H9 (cell line): Measurements from ENCODE around the gene ACSL3. TPM values are rescaled to one million over a fixed set of nuclear protein-coding genes. Genes with fewer than 3 reads are reported as not detected.

Experiments
- DNase-seq: peaks from one replicate; pipeline ENCODE4 v3.0.0-alpha.2; 2017
- H2AFZ ChIP-seq: one replicate; pipeline ENCODE4 v1.6.1; 2013; ENCODE audit warnings: mild to moderate bottlenecking, low read length, control low read depth, moderate library complexity
- H2AK5ac ChIP-seq: 2 replicates; pipeline ENCODE4 v1.6.1; 2013; ENCODE audit warnings: low read length, control low read depth, mixed read lengths; ENCODE audit not compliant: insufficient read length
- H2BK120ac ChIP-seq: one replicate; pipeline ENCODE4 v1.6.1; 2013; ENCODE audit warnings: low read depth, mild to moderate bottlenecking, low read length, control low read depth, inconsistent platforms; ENCODE audit not compliant: poor library complexity, severe bottlenecking
- H2BK12ac ChIP-seq: 2 replicates; pipeline ENCODE4 v1.6.1; 2013; ENCODE audit warnings: low read length, control low read depth, mixed read lengths, low read depth; ENCODE audit not compliant: insufficient read length
- H2BK15ac ChIP-seq: 2 replicates; pipeline ENCODE4 v1.6.1; 2013; ENCODE audit warnings: low read depth, low read length, control low read depth
- H2BK20ac ChIP-seq: one replicate; pipeline ENCODE4 v1.6.1; 2013; ENCODE audit warnings: low read depth, mild to moderate bottlenecking, low read length, control low read depth, inconsistent platforms; ENCODE audit not compliant: poor library complexity, severe bottlenecking
- H2BK5ac ChIP-seq: 2 replicates; pipeline ENCODE4 v1.6.1; 2013; ENCODE audit warnings: low read length, control low read depth, mixed read lengths; ENCODE audit not compliant: insufficient read length
- H3K14ac ChIP-seq: 2 replicates; pipeline ENCODE4 v1.6.1; 2013; ENCODE audit warnings: low read length, control low read depth; ENCODE audit not compliant: insufficient read depth
- H3K18ac ChIP-seq: 2 replicates; pipeline ENCODE4 v1.6.1; 2013; ENCODE audit warnings: low read depth, mild to moderate bottlenecking, mixed read lengths, low read length, control low read depth; ENCODE audit not compliant: insufficient read length
- H3K23ac ChIP-seq: 2 replicates; pipeline ENCODE4 v1.6.1; 2013; ENCODE audit warnings: low read length, control low read depth, mixed read lengths, low read depth; ENCODE audit not compliant: insufficient read length
- H3K23me2 ChIP-seq: 2 replicates; pipeline ENCODE4 v1.6.1; 2013; ENCODE audit warnings: low read depth, mild to moderate bottlenecking, mixed read lengths, low read length, control low read depth; ENCODE audit not compliant: insufficient read length, poor library complexity, severe bottlenecking
- H3K27ac ChIP-seq: 2 replicates; pipeline ENCODE4 v1.5.1; 2013; ENCODE audit warnings: low read length, control low read depth, mixed read lengths, low read depth; ENCODE audit not compliant: insufficient read length
- H3K27me3 ChIP-seq: 2 replicates; pipeline ENCODE4 v1.6.1; 2013; ENCODE audit warnings: low read length, control low read depth, inconsistent platforms; ENCODE audit not compliant: insufficient read depth
- H3K4ac ChIP-seq: 2 replicates; pipeline ENCODE4 v1.6.1; 2013; ENCODE audit warnings: low read depth, mild to moderate bottlenecking, control low read depth, inconsistent platforms, low read length, moderate library complexity
- H3K4me1 ChIP-seq: 2 replicates; pipeline ENCODE4 v1.6.1; 2013; ENCODE audit warnings: low read length, control low read depth, inconsistent platforms; ENCODE audit not compliant: insufficient read depth
- H3K4me2 ChIP-seq: 2 replicates; pipeline ENCODE4 v1.6.1; 2013; ENCODE audit warnings: low read length, control low read depth, mixed read lengths; ENCODE audit not compliant: insufficient read length, insufficient read depth
- H3K56ac ChIP-seq: 2 replicates; pipeline ENCODE4 v1.6.1; 2013; ENCODE audit warnings: low read depth, mild to moderate bottlenecking, mixed read lengths, low read length, control low read depth; ENCODE audit not compliant: insufficient read length
- H3K79me1 ChIP-seq: 2 replicates; pipeline ENCODE4 v1.6.1; 2013; ENCODE audit warnings: low read depth, mild to moderate bottlenecking, moderate library complexity, low read length, control low read depth, inconsistent platforms; ENCODE audit not compliant: insufficient read depth, poor library complexity, severe bottlenecking
- H3K79me2 ChIP-seq: 2 replicates; pipeline ENCODE4 v1.6.1; 2013; ENCODE audit warnings: low read length, control low read depth, inconsistent platforms; ENCODE audit not compliant: insufficient read depth
- H3K9ac ChIP-seq: 2 replicates; pipeline ENCODE4 v1.6.1; 2013; ENCODE audit warnings: low read length, control low read depth, mixed read lengths; ENCODE audit not compliant: insufficient read length; ENCODE audit errors: extremely low read depth
- H3K9me3 ChIP-seq: one replicate; pipeline ENCODE4 v1.6.1; 2013; ENCODE audit warnings: low read depth, low read length, inconsistent platforms; ENCODE audit not compliant: control insufficient read depth
- H3T11ph ChIP-seq: one replicate; pipeline ENCODE4 v1.6.1; 2013; ENCODE audit warnings: mild to moderate bottlenecking, low read length, control low read depth, inconsistent platforms
- H4K20me1 ChIP-seq: one replicate; pipeline ENCODE4 v1.6.1; 2013; ENCODE audit not compliant: control insufficient read depth, insufficient read length, insufficient read depth
- H4K5ac ChIP-seq: 2 replicates; pipeline ENCODE4 v1.6.1; 2013; ENCODE audit warnings: low read depth, mild to moderate bottlenecking, mixed read lengths, low read length, control low read depth; ENCODE audit not compliant: insufficient read length
- H4K8ac ChIP-seq: replicated peaks from 2 replicates; pipeline ENCODE4 v1.6.1; 2013; ENCODE audit warnings: low read length, control low read depth, mixed read lengths, low read depth; ENCODE audit not compliant: insufficient read length
- H4K91ac ChIP-seq: 2 replicates; pipeline ENCODE4 v1.6.1; 2013; ENCODE audit warnings: low read depth, mild to moderate bottlenecking, moderate library complexity, mixed read lengths, low read length, control low read depth; ENCODE audit not compliant: insufficient read length
- H3K27ac Mint-ChIP-seq, 3 experiments: 2 replicates in 2 of 3; 3 replicates in 1 of 3; pipeline ENCODE4 v1.8.0; 2020 to 2021; ENCODE audit warnings: mixed read lengths in 3 of 3, mild to moderate bottlenecking in 1 of 3, moderate library complexity in 1 of 3
- H3K27me3 Mint-ChIP-seq: 2 replicates; pipeline ENCODE4 v1.8.0; 2021; ENCODE audit warnings: low read depth, mild to moderate bottlenecking, moderate library complexity, mixed read lengths
- H3K36me3 Mint-ChIP-seq, 3 experiments: 2 replicates in 2 of 3; 3 replicates in 1 of 3; pipeline ENCODE4 v1.8.0; 2020 to 2021; ENCODE audit warnings: low read depth in 3 of 3, mixed read lengths in 3 of 3; ENCODE audit not compliant: insufficient read depth in 1 of 3
- H3K4me1 Mint-ChIP-seq, 2 experiments: 2 replicates each; pipeline ENCODE4 v1.8.0; 2020; ENCODE audit warnings: mixed read lengths in 2 of 2
- H3K4me3 Mint-ChIP-seq, 2 experiments: 2 replicates in 1 of 2; 3 replicates in 1 of 2; pipeline ENCODE4 v1.8.0; 2020 to 2021; ENCODE audit warnings: mild to moderate bottlenecking in 2 of 2, mixed read lengths in 2 of 2, moderate library complexity in 1 of 2
- H3K9me3 Mint-ChIP-seq, 2 experiments: 2 replicates in 1 of 2; 3 replicates in 1 of 2; pipeline ENCODE4 v1.8.0; 2020; ENCODE audit warnings: mild to moderate bottlenecking in 2 of 2, mixed read lengths in 2 of 2, moderate library complexity in 1 of 2
- CTCF ChIP-seq: fragments of 200-600 bp; sonication (generic); conservative IDR thresholded peaks from 3 replicates; pipeline ENCODE4 v1.8.0; 2021; ENCODE audit warnings: antibody characterized with exemption, mild to moderate bottlenecking
- WGBS: extraction: QIAGEN DNeasy Blood & Tissue Kit; methylation state at CpG from one replicate; pipeline ENCODE4 v1.1.7; 2013; ENCODE audit warnings: missing lambda C conversion rate, low lambda C conversion rate, mixed read lengths; ENCODE audit not compliant: insufficient read length; ENCODE audit errors: extremely low coverage; 5-methylcytosine and 5-hydroxymethylcytosine counted together
- total RNA-seq: library from RNA; stranded (reverse); gene quantifications from 2 replicates; pipeline ENCODE4 v1.2.1, GENCODE V29; 2021

The ACSL3 gene
- total RNA-seq, 1 experiment from 2014 or later, result 60.9 TPM

GRCh38 chr2:222864296-222864695, 3.5 kb downstream of the ACSL3 start:
- H2AFZ ChIP-seq, result no peak overlapping the region
- H4K5ac ChIP-seq, result no peak overlapping the region
- H3K9ac ChIP-seq, result no peak overlapping the region
- H2BK120ac ChIP-seq, result no peak overlapping the region
- H3K27ac ChIP-seq, result no peak overlapping the region
- H3T11ph ChIP-seq, result no peak overlapping the region
- no peak overlapping the region for H2BK20ac ChIP-seq
- no peak overlapping the region for H2AK5ac ChIP-seq
- no peak overlapping the region for H2BK15ac ChIP-seq
- H3K18ac ChIP-seq, result no peak overlapping the region
- H3K9me3 ChIP-seq, result no peaks in the 10 kb centered on the region
- no CpG with 5 or more reads among the region's 3 CpGs for WGBS
- peaks cover 0 to 4% (median 0%) of the 10 kb centered on the region in 3 experiments; a peak in 2 of 7 replicates for H3K36me3 Mint-ChIP-seq
- H3K4me1 Mint-ChIP-seq, result peaks cover 13 to 18% of the 10 kb centered on the region in 2 experiments
- no peaks in the 10 kb centered on the region for H4K20me1 ChIP-seq
- no peak overlapping the region for H3K14ac ChIP-seq
- no peak overlapping the region for H3K56ac ChIP-seq
- TF ChIP-seq CTCF, result no peak
- H4K8ac ChIP-seq, result no peak overlapping the region
- no peaks in the 10 kb centered on the region for H3K79me1 ChIP-seq
- H3K4me3 Mint-ChIP-seq, result no peak overlapping the region
- no peak overlapping the region for H3K27ac Mint-ChIP-seq
- no peaks in the 10 kb centered on the region for H3K27me3 Mint-ChIP-seq
- H3K79me2 ChIP-seq, result peaks cover 57% of the 10 kb centered on the region; the same call in 1 of the 2 replicates
- H3K4me1 ChIP-seq, result peaks cover 21% of the 10 kb centered on the region
- DNase-seq, result peak; percentile 74
- no peak overlapping the region for H3K23ac ChIP-seq
- H3K23me2 ChIP-seq, result peaks cover 7% of the 10 kb centered on the region
- peak overlapping the region; percentile 28 for H3K4me2 ChIP-seq
- no peaks in the 10 kb centered on the region; a peak in 1 of 5 replicates for H3K9me3 Mint-ChIP-seq
- H4K91ac ChIP-seq, result no peak overlapping the region
- H3K27me3 ChIP-seq, result no peaks in the 10 kb centered on the region
- H2BK12ac ChIP-seq, result no peak overlapping the region
- no peak overlapping the region for H3K4ac ChIP-seq
- H2BK5ac ChIP-seq, result no peak overlapping the region
